OCI-LY1 (cell line): ENCODE data around the gene STXBP6.

Experiments used
- H2AFZ ChIP-seq: fragments of 200-600 bp; sonication (generic), shearing (Covaris generic); 2 replicates; pipeline ENCODE4 v1.6.0; 2014; ENCODE audit warnings: antibody characterized with exemption, mild to moderate bottlenecking, low read length
- H3F3A ChIP-seq: fragments of 200-600 bp; sonication (generic), shearing (Covaris generic); 2 replicates; pipeline ENCODE4 v1.6.0; 2014; ENCODE audit warnings: mild to moderate bottlenecking, antibody characterized with exemption, low read length, moderate library complexity; ENCODE audit not compliant: insufficient read depth
- H3K27ac ChIP-seq: fragments of 200-600 bp; sonication (generic); 2 replicates; pipeline ENCODE4 v1.5.1; 2014; ENCODE audit warnings: low read length, mixed run types, mild to moderate bottlenecking, low read depth; ENCODE audit not compliant: poor library complexity, severe bottlenecking
- H3K27me3 ChIP-seq: fragments of 200-600 bp; sonication (generic); 2 replicates; pipeline ENCODE4 v1.6.0; 2014; ENCODE audit warnings: antibody characterized with exemption, mild to moderate bottlenecking, low read length, moderate library complexity; ENCODE audit not compliant: insufficient read depth
- H3K36me3 ChIP-seq: fragments of 200-600 bp; sonication (generic); 2 replicates; pipeline ENCODE4 v1.6.1; 2014; ENCODE audit warnings: mild to moderate bottlenecking, antibody characterized with exemption, low read length, moderate library complexity, mixed read lengths; ENCODE audit not compliant: insufficient read depth
- H3K4me1 ChIP-seq: fragments of 200-600 bp; sonication (generic); 2 replicates; pipeline ENCODE4 v1.5.1; 2014; ENCODE audit warnings: mild to moderate bottlenecking, low read length, moderate library complexity; ENCODE audit not compliant: insufficient read depth, severe bottlenecking
- H3K4me2 ChIP-seq: fragments of 200-600 bp; sonication (generic), shearing (Covaris generic); 2 replicates; pipeline ENCODE4 v1.6.1; 2014; ENCODE audit warnings: low read length
- H3K4me3 ChIP-seq: fragments of 200-600 bp; sonication (generic); 2 replicates; pipeline ENCODE4 v1.5.1; 2014; ENCODE audit warnings: low read length, low read depth, mild to moderate bottlenecking, mixed read lengths; ENCODE audit not compliant: poor library complexity, severe bottlenecking
- H3K79me2 ChIP-seq: fragments of 200-600 bp; shearing (Covaris generic); 2 replicates; pipeline ENCODE4 v1.6.1; 2016; ENCODE audit warnings: mixed run types, low read length, mixed read lengths; ENCODE audit not compliant: insufficient read depth
- H3K9ac ChIP-seq: fragments of 200-600 bp; sonication (generic), shearing (Covaris generic); 2 replicates; pipeline ENCODE4 v1.6.1; 2014; ENCODE audit warnings: mild to moderate bottlenecking, low read length, mixed read lengths
- H3K9me2 ChIP-seq: fragments of 200-600 bp; sonication (generic), shearing (Covaris generic); 2 replicates; pipeline ENCODE4 v1.6.1; 2014; ENCODE audit warnings: low read depth, mild to moderate bottlenecking, low read length, mixed read lengths
- H3K9me3 ChIP-seq: fragments of 200-600 bp; shearing (Covaris generic); 2 replicates; pipeline ENCODE4 v1.6.1; 2014; ENCODE audit warnings: low read length, mixed read lengths
- H4K20me1 ChIP-seq: fragments of 200-600 bp; sonication (generic), shearing (Covaris generic); 2 replicates; pipeline ENCODE4 v1.6.0; 2016; ENCODE audit warnings: mild to moderate bottlenecking, low read length; ENCODE audit not compliant: insufficient read depth
- CTCF ChIP-seq: fragments of 200-600 bp; sonication (generic), shearing (Covaris generic); IDR thresholded peaks from 2 replicates; pipeline ENCODE4 v1.5.1; 2017; ENCODE audit warnings: mild to moderate bottlenecking, antibody characterized with exemption, low read length, moderate library complexity, mixed read lengths
- EZH2 ChIP-seq: fragments of 200-600 bp; sonication (generic), shearing (Covaris generic); IDR thresholded peaks from 2 replicates; pipeline ENCODE4 v1.8.0; 2017; ENCODE audit warnings: borderline replicate concordance, mixed run types, mild to moderate bottlenecking, antibody characterized with exemption, low read length, moderate library complexity, mixed read lengths

The STXBP6 gene

GRCh38 chr14:24999157-24999556 lies 50.8 kb downstream of the STXBP6 start:
- Histone ChIP-seq H2AFZ (no peak overlapping the region), H3K79me2 (no peaks in the 10 kb centered on the region), H3K9me2 (no peaks in the 10 kb centered on the region), H3K27me3 (0 out of 2 replicates have a peak, but pooled peaks cover 5% of the 10 kb centered on the region), H3K9me3 (no peaks in the 10 kb centered on the region), H3K9ac (no peak overlapping the region), H4K20me1 (no peaks in the 10 kb centered on the region), H3K27ac (no peak overlapping the region), H3K36me3 (no peaks in the 10 kb centered on the region), H3K4me3 (no peak overlapping the region), H3K4me1 (no peaks in the 10 kb centered on the region), H3F3A (no peaks in the 10 kb centered on the region), H3K4me2 (no peak overlapping the region)
- TF ChIP-seq CTCF (no peak), EZH2 (no peak)

GRCh38 chr14:24996930-24997725 lies 52.8 kb downstream of the STXBP6 start:
- Histone ChIP-seq H3K79me2 (no peaks in the 10 kb centered on the region), H3F3A (no peaks in the 10 kb centered on the region), H3K9me3 (no peaks in the 10 kb centered on the region), H3K27ac (no peak overlapping the region), H3K9me2 (no peaks in the 10 kb centered on the region), H2AFZ (no peak overlapping the region), H3K9ac (no peak overlapping the region), H3K4me3 (no peak overlapping the region), H3K4me2 (no peak overlapping the region), H3K36me3 (no peaks in the 10 kb centered on the region), H4K20me1 (no peaks in the 10 kb centered on the region), H3K4me1 (no peaks in the 10 kb centered on the region), H3K27me3 (0 out of 2 replicates have a peak, but pooled peaks cover 5% of the 10 kb centered on the region)
- TF ChIP-seq CTCF = no peak
- no peak for TF ChIP-seq EZH2

GRCh38 chr14:24995016-24995415 lies 54.9 kb downstream of the STXBP6 start:
- Histone ChIP-seq H3K79me2 (no peaks in the 10 kb centered on the region), H3K4me3 (no peak overlapping the region), H3K4me2 (no peak overlapping the region), H3K4me1 (no peaks in the 10 kb centered on the region), H3K9ac (no peak overlapping the region), H3K27ac (no peak overlapping the region), H3K36me3 (no peaks in the 10 kb centered on the region), H4K20me1 (no peaks in the 10 kb centered on the region), H3K27me3 (0 out of 2 replicates have a peak, but pooled peaks cover 5% of the 10 kb centered on the region), H3K9me2 (no peaks in the 10 kb centered on the region), H3K9me3 (no peaks in the 10 kb centered on the region), H2AFZ (no peak overlapping the region), H3F3A (no peaks in the 10 kb centered on the region)
- no peak for TF ChIP-seq CTCF
- TF ChIP-seq EZH2 = no peak
